ENCODE measurements around the gene AMHR2.
"Not testable (repeated sequence)": the region's sequence is repeated elsewhere in the genome, so short reads cannot be mapped to it uniquely, and the experiment has no call there.

Gene AMHR2

DNA sequence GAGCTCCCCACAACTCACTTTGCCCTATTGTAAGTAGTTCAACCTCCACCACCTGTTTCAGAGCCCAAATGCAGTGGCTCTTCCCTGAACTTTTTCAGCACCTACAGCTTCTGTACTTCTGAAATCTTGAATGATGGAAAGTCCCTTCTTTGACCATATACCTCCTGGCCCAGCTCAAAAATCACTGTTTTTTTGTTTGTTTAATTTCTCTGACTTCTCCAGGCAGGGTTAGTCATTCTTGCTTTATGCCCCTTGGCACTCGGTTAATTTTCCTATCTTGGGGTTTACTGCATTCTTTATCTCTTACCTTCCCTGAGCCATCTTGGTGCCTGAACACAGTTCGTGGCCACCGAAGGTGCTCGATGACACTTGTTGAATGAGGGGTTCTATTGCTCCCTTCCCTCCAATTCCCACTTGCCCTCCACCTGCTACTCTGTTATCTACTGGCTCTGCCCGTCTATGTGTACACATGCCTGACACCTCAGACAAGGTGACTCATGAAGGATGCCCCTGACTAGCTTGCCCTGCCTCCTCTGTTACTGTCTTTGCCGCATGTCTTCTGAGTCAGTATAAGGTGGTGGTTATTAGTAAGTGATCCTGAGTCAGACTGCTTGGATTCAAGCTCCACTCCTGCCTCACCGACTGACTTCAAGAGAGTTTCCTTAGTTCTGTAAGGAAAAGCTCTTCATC, 4.4 kb downstream of the AMHR2 start:
- H3K27ac ChIP-seq (ENCODE audit: low read depth, low read length), result no peak overlapping the region

DNA sequence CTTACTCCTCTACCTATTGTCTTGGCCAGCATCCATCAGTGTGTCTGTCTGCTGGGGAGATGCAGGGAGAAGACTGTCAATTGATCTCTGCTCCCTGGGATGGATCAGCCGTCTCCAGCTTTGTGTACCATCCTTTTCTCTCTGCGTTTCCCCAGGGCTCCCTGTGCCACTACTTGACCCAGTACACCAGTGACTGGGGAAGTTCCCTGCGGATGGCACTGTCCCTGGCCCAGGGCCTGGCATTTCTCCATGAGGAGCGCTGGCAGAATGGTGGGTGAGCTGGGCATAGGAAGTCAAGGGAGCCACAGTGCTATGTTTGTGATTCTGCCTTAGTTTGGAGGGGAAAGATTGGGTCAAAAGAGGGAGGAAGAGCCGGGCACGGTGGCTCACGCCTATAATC, 5.1 kb downstream of the AMHR2 start:
- Histone ChIP-seq H3K9ac (ENCODE audit: low read depth in 1 of 2, low read length in 2 of 2) (no peak overlapping the region), H3K27me3 (ENCODE audit: control insufficient read depth in 1 of 2, insufficient read depth in 2 of 2, low read length in 2 of 2) (no peaks in the 10 kb centered on the region), H3K27ac (ENCODE audit: low read depth, low read length) (no peak overlapping the region), H3K36me3 (ENCODE audit: control insufficient read depth in 1 of 2, insufficient read depth in 2 of 2, low read length in 2 of 2) (no peaks in the 10 kb centered on the region), H3K4me1 (ENCODE audit: control insufficient read depth in 1 of 2, insufficient read depth in 2 of 2, low read length in 2 of 2) (peaks cover 7 to 10% of the 10 kb centered on the region in 2 donors), H3K4me3 (ENCODE audit: low read depth in 1 of 2, low read length in 2 of 2) (no peak overlapping the region), H3K9me3 (ENCODE audit: control insufficient read depth in 1 of 2, low read length in 2 of 2) (no peaks in the 10 kb centered on the region)

More for the DNA sequence above, 4.4 kb downstream of the AMHR2 start:
- no peaks in the 10 kb centered on the region for H3K9me3 ChIP-seq (ENCODE audit: control insufficient read depth in 1 of 2, low read length in 2 of 2)
- no peaks in the 10 kb centered on the region for H3K27me3 ChIP-seq (ENCODE audit: control insufficient read depth in 1 of 2, insufficient read depth in 2 of 2, low read length in 2 of 2)
- H3K36me3 ChIP-seq (ENCODE audit: control insufficient read depth in 1 of 2, insufficient read depth in 2 of 2, low read length in 2 of 2), result no peaks in the 10 kb centered on the region
- no peak overlapping the region for H3K4me3 ChIP-seq (ENCODE audit: low read depth in 1 of 2, low read length in 2 of 2)
- H3K4me1 ChIP-seq (ENCODE audit: control insufficient read depth in 1 of 2, insufficient read depth in 2 of 2, low read length in 2 of 2), result peaks cover 7 to 10% of the 10 kb centered on the region in 2 donors
- H3K9ac ChIP-seq (ENCODE audit: low read depth in 1 of 2, low read length in 2 of 2), result no peak overlapping the region

DNA sequence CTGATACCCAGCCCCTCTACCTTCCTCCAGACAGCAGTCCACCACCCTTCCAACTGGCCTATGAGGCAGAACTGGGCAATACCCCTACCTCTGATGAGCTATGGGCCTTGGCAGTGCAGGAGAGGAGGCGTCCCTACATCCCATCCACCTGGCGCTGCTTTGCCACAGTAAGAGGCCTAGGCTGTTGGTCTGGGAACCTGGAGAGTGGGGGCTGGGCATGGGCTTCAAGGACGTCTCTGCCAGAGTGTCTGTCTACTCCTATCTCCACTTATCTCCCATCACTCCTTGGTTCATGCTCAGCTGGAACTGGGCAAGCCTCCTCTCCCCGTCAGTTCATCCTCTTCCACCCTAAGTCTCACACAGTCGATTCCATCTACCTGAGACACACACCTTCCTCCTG, 6.5 kb downstream of the AMHR2 start:
- Histone ChIP-seq H3K4me3 (ENCODE audit: low read depth in 1 of 2, low read length in 2 of 2) (no peak overlapping the region), H3K27ac (ENCODE audit: low read depth, low read length) (no peak overlapping the region), H3K36me3 (ENCODE audit: control insufficient read depth in 1 of 2, insufficient read depth in 2 of 2, low read length in 2 of 2) (no peaks in the 10 kb centered on the region), H3K27me3 (ENCODE audit: control insufficient read depth in 1 of 2, insufficient read depth in 2 of 2, low read length in 2 of 2) (no peaks in the 10 kb centered on the region), H3K9me3 (ENCODE audit: control insufficient read depth in 1 of 2, low read length in 2 of 2) (no peaks in the 10 kb centered on the region), H3K9ac (ENCODE audit: low read depth in 1 of 2, low read length in 2 of 2) (no peak overlapping the region), H3K4me1 (ENCODE audit: control insufficient read depth in 1 of 2, insufficient read depth in 2 of 2, low read length in 2 of 2) (peaks cover 7 to 10% of the 10 kb centered on the region in 2 donors)

DNA sequence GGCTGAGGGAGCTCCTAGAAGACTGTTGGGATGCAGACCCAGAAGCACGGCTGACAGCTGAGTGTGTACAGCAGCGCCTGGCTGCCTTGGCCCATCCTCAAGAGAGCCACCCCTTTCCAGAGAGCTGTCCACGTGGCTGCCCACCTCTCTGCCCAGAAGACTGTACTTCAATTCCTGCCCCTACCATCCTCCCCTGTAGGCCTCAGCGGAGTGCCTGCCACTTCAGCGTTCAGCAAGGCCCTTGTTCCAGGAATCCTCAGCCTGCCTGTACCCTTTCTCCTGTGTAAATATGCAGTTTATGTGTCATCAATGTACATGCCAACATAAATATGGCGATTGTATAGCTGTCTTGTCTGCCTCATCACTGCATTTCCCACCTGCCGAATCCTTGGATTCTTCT, 7.5 kb downstream of the AMHR2 start:
- no peaks in the 10 kb centered on the region for H3K36me3 ChIP-seq (ENCODE audit: control insufficient read depth in 1 of 2, insufficient read depth in 2 of 2, low read length in 2 of 2)
- no peak overlapping the region for H3K4me3 ChIP-seq (ENCODE audit: low read depth in 1 of 2, low read length in 2 of 2)
- H3K9ac ChIP-seq (ENCODE audit: low read depth in 1 of 2, low read length in 2 of 2), result no peak overlapping the region
- no peaks in the 10 kb centered on the region for H3K27me3 ChIP-seq (ENCODE audit: control insufficient read depth in 1 of 2, insufficient read depth in 2 of 2, low read length in 2 of 2)
- H3K27ac ChIP-seq (ENCODE audit: low read depth, low read length), result no peak overlapping the region
- peaks cover 7 to 10% of the 10 kb centered on the region in 2 donors for H3K4me1 ChIP-seq (ENCODE audit: control insufficient read depth in 1 of 2, insufficient read depth in 2 of 2, low read length in 2 of 2)
- no peaks in the 10 kb centered on the region for H3K9me3 ChIP-seq (ENCODE audit: control insufficient read depth in 1 of 2, low read length in 2 of 2)

DNA sequence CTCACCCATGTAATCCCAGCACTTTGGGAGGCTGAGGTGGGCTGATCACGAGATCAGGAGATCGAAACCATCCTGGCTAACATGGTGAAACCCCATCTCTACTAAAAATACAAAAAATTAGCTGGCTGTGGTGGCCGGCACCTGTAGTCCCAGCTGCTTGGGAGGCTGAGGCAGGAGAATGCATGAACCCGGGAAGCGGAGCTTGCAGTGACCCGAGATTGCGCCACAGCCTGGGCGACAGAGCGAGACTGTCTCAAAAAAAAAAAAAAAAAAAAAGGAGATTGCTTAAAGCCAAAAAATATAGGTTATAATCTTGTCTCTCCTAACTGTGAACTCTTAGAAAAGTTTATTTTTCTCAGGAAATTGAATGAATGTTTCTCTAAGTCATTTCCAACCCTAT, 11.7 kb downstream of the AMHR2 start:
- not testable (repeated sequence) for H3K27me3 ChIP-seq (ENCODE audit: control insufficient read depth in 1 of 2, insufficient read depth in 2 of 2, low read length in 2 of 2); H3K9ac ChIP-seq (ENCODE audit: low read depth in 1 of 2, low read length in 2 of 2); H3K4me3 ChIP-seq (ENCODE audit: low read depth in 1 of 2, low read length in 2 of 2); H3K9me3 ChIP-seq (ENCODE audit: control insufficient read depth in 1 of 2, low read length in 2 of 2); H3K27ac ChIP-seq (ENCODE audit: low read depth, low read length); H3K4me1 ChIP-seq (ENCODE audit: control insufficient read depth in 1 of 2, insufficient read depth in 2 of 2, low read length in 2 of 2); H3K36me3 ChIP-seq (ENCODE audit: control insufficient read depth in 1 of 2, insufficient read depth in 2 of 2, low read length in 2 of 2)

DNA sequence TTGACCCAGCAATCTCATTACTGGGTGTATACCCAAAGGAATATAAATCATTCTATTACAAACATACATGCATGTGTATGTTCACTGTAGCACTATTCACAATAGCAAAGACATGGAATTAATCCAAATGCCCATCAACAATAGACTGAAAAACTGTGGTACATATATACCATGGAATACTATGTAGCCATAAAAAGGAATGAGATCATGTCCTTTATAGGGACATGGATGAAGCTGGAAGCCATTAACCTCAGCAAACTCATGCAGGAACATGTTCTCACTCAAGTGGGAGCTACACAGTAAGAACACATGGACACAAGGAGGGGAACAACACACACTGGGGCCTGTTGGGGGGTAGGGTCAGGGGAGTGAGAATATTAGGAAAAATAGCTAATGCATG, 15.9 kb downstream of the AMHR2 start:
- H3K9me3 ChIP-seq (ENCODE audit: control insufficient read depth in 1 of 2, low read length in 2 of 2), result not testable (repeated sequence)

DNA sequence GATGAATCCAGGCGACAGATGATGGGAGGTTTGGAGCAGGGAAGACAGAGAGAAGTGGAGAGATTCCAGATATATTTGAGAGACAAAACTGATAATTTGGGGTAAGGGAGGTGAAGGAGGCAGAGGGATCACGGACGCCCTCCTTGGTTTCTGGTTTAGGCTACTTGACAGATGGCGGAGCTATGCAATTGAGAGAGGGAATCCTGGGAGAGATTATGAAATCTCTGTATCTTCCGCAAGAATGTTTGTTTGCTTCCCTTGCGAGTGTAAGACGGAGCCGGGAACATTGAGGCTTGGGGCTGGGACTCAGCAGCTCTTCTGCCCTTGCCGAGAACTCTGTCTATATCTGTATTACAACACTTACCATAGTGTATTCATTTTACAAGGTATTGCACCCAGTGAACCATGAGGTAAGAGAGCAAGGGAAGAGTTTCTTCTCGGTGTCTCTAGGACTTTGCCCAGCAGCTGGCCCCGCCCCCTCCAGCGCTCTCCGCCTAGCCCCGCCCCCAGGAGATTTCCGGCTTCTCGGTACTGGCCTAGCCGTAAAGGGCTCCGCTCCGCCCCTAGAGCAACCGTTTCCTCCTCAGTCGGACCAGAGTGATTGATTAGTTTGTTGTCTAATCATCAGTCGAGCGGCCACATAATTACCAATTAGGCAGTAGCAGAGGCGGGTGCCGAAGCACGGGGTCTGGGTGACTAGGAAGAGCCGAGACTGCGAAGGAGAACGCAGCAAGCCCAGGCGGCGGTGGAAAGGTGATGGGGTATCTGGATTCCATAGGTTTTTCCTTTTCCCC, 17.6 kb downstream of the AMHR2 start, which contains the start of gene PRR13:
TSS of gene PRR13 (plus strand) at position 695 of the 794 bp plus-strand sequence. CDS start 981 bp downstream, outside the sequence.
- Histone ChIP-seq H3K27ac (ENCODE audit: low read depth, low read length) (peak within 1 kb of the TSS; percentile 82), H3K36me3 (ENCODE audit: control insufficient read depth in 1 of 2, insufficient read depth in 2 of 2, low read length in 2 of 2) (peaks cover 7 to 19% of the 10 kb centered on the region in 2 donors), H3K9me3 (ENCODE audit: control insufficient read depth in 1 of 2, low read length in 2 of 2) (no peaks in the 10 kb centered on the region), H3K9ac (ENCODE audit: low read depth in 1 of 2, low read length in 2 of 2) (peak within 1 kb of the TSS; percentile 97 to 99), H3K4me1 (ENCODE audit: control insufficient read depth in 1 of 2, insufficient read depth in 2 of 2, low read length in 2 of 2) (peaks cover 11 to 28% of the 10 kb centered on the region in 2 donors), H3K27me3 (ENCODE audit: control insufficient read depth in 1 of 2, insufficient read depth in 2 of 2, low read length in 2 of 2) (no peaks in the 10 kb centered on the region), H3K4me3 (ENCODE audit: low read depth in 1 of 2, low read length in 2 of 2) (peak within 1 kb of the TSS; percentile 96 to 97)

More for the DNA sequence above, 15.9 kb downstream of the AMHR2 start:
- not testable (repeated sequence) for H3K9ac ChIP-seq (ENCODE audit: low read depth in 1 of 2, low read length in 2 of 2); H3K27me3 ChIP-seq (ENCODE audit: control insufficient read depth in 1 of 2, insufficient read depth in 2 of 2, low read length in 2 of 2); H3K36me3 ChIP-seq (ENCODE audit: control insufficient read depth in 1 of 2, insufficient read depth in 2 of 2, low read length in 2 of 2); H3K27ac ChIP-seq (ENCODE audit: low read depth, low read length); H3K4me3 ChIP-seq (ENCODE audit: low read depth in 1 of 2, low read length in 2 of 2)
- peaks cover 5 to 17% of the 10 kb centered on the region in 2 donors for H3K4me1 ChIP-seq (ENCODE audit: control insufficient read depth in 1 of 2, insufficient read depth in 2 of 2, low read length in 2 of 2)

DNA sequence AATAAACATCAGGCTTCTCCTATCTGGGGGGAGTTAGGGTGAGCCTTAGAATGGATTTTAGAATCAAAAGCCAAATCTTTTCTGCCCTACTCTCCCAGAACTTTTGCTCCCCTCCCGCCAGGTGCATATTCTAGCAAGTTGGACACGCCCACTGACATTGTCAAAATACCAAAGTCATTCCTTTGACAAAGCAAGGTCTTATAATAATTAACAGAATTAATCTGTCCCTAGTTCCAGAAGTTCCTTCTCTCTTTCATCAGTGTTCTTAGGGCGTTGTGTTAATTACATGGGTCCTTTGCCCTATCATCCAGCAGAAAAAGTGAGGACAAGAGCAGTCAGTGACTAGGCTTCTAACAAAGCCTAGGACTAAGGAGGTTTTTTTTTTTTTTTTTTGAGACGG, 20.3 kb downstream of the AMHR2 start:
- Histone ChIP-seq H3K4me1 (ENCODE audit: control insufficient read depth in 1 of 2, insufficient read depth in 2 of 2, low read length in 2 of 2) (peaks cover 11 to 28% of the 10 kb centered on the region in 2 donors), H3K27me3 (ENCODE audit: control insufficient read depth in 1 of 2, insufficient read depth in 2 of 2, low read length in 2 of 2) (no peaks in the 10 kb centered on the region), H3K9me3 (ENCODE audit: control insufficient read depth in 1 of 2, low read length in 2 of 2) (no peaks in the 10 kb centered on the region), H3K9ac (ENCODE audit: low read depth in 1 of 2, low read length in 2 of 2) (peak overlapping the region; percentile 60 to 63), H3K27ac (ENCODE audit: low read depth, low read length) (peak overlapping the region; percentile 52), H3K36me3 (ENCODE audit: control insufficient read depth in 1 of 2, insufficient read depth in 2 of 2, low read length in 2 of 2) (peaks cover 10 to 39% of the 10 kb centered on the region in 2 donors), H3K4me3 (ENCODE audit: low read depth in 1 of 2, low read length in 2 of 2) (peak overlapping the region; percentile 59 to 96)

DNA sequence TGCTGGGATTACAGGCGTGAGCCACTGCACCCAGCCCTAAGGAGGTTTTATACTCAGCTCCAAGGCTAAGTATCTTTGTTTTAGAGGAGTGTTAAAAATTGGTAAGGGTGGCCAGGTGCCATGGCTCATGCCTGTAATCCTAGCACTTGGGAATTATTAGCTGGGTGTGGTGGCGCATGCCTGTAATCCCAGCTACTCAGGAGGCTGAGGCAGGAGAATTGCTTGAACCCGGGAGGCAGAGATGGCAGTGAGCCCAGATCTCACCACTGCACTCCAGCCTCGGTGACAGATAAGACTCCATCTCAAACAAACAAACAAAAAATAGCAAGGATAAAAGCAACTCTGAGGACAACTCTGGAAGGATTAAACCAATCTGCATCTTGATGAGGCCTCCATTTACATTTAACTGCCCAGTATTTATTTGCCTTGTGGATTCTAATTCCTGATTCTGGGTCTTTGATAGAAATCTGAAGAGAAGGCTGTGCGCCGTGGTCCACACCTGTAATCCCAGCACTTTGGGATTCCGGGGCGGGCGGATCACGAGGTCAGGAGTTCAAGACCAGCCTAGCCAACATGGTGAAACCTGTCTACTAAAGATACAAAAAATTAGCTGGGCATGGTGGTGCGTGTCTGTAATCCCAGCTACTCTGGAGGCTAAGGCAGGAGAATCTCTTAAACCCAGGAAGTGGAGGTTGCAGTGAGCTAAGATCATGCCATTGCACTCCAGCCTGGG, 21.1 kb downstream of the AMHR2 start:
- H3K9me3 ChIP-seq (ENCODE audit: control insufficient read depth in 1 of 2, low read length in 2 of 2); H3K27me3 ChIP-seq (ENCODE audit: control insufficient read depth in 1 of 2, insufficient read depth in 2 of 2, low read length in 2 of 2): not testable (repeated sequence)
- H3K4me1 ChIP-seq (ENCODE audit: control insufficient read depth in 1 of 2, insufficient read depth in 2 of 2, low read length in 2 of 2), result peaks cover 11 to 28% of the 10 kb centered on the region in 2 donors
- H3K27ac ChIP-seq (ENCODE audit: low read depth, low read length), result peak overlapping the region; percentile 23
- H3K36me3 ChIP-seq (ENCODE audit: control insufficient read depth in 1 of 2, insufficient read depth in 2 of 2, low read length in 2 of 2), result peaks cover 10 to 39% of the 10 kb centered on the region in 2 donors
- H3K4me3 ChIP-seq (ENCODE audit: low read depth in 1 of 2, low read length in 2 of 2), result peak overlapping the region; percentile 48 to 52
- H3K9ac ChIP-seq (ENCODE audit: low read depth in 1 of 2, low read length in 2 of 2), result peak overlapping the region; percentile 25 to 38

DNA sequence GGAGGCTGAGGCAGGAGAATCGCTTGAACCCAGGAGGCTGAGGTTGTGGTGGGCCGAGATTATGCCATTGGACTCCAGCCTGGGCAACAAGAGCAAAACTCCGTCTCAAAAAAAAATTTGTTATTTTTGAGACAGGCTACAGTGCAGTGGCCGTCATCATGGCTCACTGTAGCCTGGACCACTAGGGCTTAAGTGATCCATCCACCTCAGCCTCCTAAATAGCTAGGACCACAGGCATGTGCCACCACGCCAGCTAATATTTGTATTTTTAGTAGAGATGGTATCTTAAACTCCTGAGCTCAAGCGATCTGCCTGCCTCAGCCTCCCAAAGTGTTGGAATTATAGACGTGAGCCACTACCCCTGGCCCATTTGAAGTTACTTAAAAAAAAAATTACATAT, 27.3 kb downstream of the AMHR2 start:
- Histone ChIP-seq H3K9me3 (ENCODE audit: control insufficient read depth in 1 of 2, low read length in 2 of 2) (no peaks in the 10 kb centered on the region), H3K27ac (ENCODE audit: low read depth, low read length) (no peak overlapping the region), H3K4me3 (ENCODE audit: low read depth in 1 of 2, low read length in 2 of 2) (no peak overlapping the region), H3K9ac (ENCODE audit: low read depth in 1 of 2, low read length in 2 of 2) (no peak overlapping the region), H3K4me1 (ENCODE audit: control insufficient read depth in 1 of 2, insufficient read depth in 2 of 2, low read length in 2 of 2) (peaks cover 20 to 23% of the 10 kb centered on the region in 2 donors), H3K27me3 (ENCODE audit: control insufficient read depth in 1 of 2, insufficient read depth in 2 of 2, low read length in 2 of 2) (no peaks in the 10 kb centered on the region), H3K36me3 (ENCODE audit: control insufficient read depth in 1 of 2, insufficient read depth in 2 of 2, low read length in 2 of 2) (peaks cover 13 to 42% of the 10 kb centered on the region in 2 donors)

Data from duodenal mucosa (tissue), 2 donors.